Activated T-cell treated with anti-CD3 and anti-CD28 coated beads for 4 hours (primary cell): ENCODE data around the gene ZNF76.
A peak's percentile ranks its signal among the peaks of the same experiment; 100 is the strongest.
"Not testable (repeated sequence)": the region's sequence is repeated elsewhere in the genome, so short reads cannot be mapped to it uniquely, and the experiment has no call there.

Experiments
- DNase-seq: peaks from one replicate; pipeline ENCODE4 v3.0.0-alpha.2; 2020

ZNF76 gene

GRCh38 chr6:35304299-35304698 lies 44.8 kb downstream of the ZNF76 start:
- no peak for DNase-seq

GRCh38 chr6:35305117-35305516 lies 45.6 kb downstream of the ZNF76 start:
- DNase-seq, result no peak

DNA sequence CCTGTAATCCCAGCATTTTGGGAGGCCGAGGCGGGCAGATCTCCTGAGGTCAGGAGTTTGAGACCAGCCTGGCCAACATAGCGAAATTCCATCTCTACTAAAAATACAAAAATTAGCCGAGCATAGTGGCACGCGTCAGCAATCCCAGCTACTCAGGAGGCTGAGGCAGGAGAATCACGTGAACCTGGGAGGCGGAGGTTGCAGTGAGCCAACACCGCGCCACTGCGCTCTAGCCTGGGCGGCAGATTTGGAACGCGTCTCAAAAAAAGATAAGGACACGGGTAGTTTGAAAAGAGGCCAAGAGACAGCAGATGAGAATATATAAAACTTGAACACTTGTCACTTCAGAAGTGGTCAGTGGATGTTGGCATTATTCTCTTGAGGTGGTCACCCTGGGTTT lies 47.6 kb downstream of the ZNF76 start:
- DNase-seq, result not testable (repeated sequence)

DNA sequence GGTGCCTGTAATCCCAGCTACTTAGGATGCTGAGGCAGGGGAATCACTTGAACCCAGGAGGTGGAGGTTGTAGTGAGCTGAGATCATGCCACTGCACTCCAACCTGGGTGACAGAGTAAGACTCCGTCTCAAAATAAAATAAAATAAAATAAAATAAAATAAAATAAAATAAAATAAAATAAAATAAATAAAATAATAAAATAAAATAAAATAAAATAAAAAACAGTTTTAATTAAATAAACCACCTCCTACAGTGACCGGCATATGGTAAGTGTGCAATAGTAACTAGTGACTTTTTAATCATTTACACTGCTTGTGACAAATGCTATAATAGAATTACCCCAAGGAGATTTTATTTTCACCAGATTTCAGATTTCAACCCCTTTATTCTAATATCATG lies 49.0 kb downstream of the ZNF76 start:
- not testable (repeated sequence) for DNase-seq

DNA sequence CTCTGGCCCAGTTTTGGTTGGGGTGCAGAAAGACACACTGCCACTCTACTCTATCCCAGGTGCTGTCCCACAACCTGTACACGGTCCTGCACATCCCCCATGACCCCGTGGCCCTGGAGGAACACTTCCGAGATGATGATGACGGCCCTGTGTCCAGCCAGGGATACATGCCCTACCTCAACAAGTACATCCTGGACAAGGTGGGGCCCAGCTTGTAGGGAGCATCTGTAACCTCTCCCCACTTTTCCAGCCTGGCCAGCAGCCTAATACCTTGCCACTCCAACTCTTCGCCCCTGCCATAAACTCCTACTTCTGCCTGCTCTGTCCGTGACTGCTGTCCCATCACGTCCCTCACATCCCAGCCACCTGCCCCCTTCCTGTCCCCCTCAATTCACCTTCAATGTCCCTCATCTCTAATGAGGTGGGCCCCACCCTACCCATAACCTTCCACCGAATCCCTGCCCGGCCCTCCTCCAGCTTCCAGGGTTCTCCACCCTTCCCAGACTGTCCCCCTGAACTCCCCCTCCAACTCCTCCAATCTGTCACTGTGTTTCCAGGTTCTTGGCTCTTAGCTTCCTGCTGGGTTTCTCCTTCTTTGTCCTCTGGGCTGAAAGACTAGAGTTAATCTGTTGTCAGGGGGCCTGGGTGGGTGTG lies 50.2 kb downstream of the ZNF76 start:
- no peak for DNase-seq

- no peak for DNase-seq
Measured at GRCh38 chr6:35310265-35310831, 50.8 kb downstream of the ZNF76 start.

- DNase-seq, result no peak
Measured at GRCh38 chr6:35311390-35312075, 52.0 kb downstream of the ZNF76 start.

- no peak for DNase-seq
Measured at GRCh38 chr6:35312076-35312800, 52.7 kb downstream of the ZNF76 start.

DNA sequence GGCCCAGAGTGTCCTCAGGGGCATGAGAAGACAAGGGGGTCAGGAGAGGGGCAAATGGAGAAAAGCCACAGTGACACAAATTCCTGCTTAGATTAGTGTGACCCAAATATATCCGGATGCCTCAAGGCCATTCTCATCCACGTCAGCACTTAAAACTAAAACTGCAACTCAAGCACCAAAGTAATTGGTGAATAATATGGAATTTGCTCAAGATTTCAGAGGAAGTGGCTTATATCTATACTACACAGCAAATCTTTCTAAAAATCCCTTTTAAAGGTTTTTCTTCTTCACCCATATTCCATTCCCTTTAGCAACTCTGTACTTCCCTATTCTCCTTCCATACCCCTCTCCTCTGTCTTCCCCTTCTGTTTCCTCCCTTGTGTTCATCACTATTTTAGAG lies 53.3 kb downstream of the ZNF76 start:
- no peak for DNase-seq

DNA sequence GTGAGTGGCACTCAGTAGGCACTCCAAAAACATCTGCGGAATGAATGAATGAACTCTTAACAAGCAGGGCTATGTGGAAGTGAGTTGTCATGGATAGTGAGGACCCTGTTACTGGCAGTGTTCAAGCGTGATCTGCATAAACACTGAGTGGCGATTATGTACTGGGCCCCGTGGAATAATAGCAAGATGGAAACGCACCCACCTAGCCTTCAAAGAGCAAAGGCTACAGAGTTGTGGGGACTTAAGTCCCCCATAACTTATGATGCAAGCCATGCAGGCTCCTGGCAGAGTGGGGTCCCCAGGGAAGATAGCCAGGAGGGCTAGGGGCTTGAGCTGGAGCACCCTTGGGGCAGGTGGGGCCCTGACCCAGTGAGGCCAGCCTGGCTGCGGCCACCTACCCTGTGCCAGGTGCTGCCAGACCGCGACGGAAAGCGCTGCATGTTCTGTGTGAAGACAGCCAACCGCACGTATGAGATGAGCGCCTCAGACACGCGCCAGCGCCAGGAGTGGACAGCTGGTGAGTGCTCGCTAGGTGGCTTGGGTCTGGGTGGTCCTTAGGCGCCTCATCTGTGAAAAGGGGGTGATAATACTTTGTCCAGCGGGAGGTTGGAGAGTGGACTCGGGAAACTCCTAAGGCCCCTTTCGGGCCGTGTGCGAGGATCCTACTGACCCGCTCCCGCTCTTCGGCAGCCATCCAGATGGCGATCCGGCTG lies 58.1 kb downstream of the ZNF76 start:
- no peak for DNase-seq

DNA sequence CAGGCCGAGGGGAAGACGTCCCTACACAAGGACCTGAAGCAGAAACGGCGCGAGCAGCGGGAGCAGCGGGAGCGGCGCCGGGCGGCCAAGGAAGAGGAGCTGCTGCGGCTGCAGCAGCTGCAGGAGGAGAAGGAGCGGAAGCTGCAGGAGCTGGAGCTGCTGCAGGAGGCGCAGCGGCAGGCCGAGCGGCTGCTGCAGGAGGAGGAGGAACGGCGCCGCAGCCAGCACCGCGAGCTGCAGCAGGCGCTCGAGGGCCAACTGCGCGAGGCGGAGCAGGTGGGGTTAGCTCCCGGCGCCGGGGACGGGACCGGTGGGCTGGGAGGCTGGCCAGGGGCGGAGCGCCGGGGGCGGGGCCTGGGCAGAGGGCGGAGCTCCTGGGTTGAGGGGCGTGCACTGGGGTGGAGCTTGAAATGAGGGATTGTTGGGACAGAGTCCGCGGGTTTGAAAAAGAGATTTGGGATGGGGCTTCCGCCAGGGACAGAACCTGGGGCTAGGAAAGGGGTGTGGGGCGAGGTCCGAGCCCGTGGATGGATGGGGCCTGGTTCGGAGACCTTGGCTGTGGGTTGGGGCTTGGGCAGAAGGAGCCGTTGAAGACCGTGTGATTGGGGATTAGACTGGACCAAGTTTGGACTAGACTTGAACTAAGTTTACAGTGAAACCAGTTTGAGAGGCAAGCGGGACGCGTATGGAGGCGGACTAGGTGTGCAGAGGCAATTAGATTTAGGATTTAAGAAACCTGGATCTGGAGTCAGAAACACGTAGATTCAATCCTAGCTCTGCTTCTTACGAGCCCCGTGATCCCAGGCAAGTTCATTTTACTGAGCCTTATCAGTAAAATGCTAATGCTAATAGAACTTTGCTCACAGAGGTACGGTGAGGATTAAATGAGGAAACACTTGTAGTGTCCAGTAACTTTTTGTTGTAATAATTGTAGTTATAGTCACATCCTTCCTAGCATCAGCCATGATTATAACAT lies 58.9 kb downstream of the ZNF76 start:
- DNase-seq, result no peak

GRCh38 chr6:35319346-35320030 lies 60.0 kb downstream of the ZNF76 start:
- no peak for DNase-seq

GRCh38 chr6:35320031-35320410 lies 60.5 kb downstream of the ZNF76 start:
- no peak for DNase-seq

GRCh38 chr6:35321091-35321490 lies 61.6 kb downstream of the ZNF76 start:
- no peak for DNase-seq

DNA sequence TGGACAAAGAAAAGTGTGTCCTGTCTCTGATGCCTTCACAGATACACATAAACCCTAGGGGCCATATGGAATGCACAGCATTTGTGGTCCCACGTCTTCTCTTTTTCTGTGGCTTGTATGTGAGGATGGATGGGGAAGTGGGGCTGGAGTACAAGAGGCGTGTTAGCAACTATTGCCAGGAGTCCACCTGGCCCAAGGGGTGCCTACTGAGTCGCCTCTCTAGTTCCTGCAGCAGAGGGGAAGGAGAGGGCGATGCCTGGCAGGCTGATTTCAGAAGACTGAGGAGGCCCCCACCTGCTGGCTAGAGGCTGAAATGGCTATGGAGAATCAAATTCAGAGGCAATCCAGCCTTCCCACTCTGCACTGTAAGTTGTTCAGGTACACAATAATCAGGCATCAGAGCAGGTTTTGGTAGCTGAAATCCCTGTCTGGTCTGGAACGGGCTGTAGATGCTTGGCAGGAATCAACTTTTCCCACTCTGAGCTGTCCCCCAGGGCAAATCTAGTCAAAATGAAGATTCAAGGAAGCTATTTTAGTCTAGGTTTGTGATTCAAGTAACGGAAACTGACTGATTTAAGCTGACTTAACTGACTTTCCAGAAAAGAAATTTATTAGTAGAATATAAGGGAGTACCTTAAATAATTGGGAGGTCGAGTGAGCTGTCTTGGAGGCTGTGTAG lies 68.0 kb downstream of the ZNF76 start:
- DNase-seq, result peak; percentile 65

DNA sequence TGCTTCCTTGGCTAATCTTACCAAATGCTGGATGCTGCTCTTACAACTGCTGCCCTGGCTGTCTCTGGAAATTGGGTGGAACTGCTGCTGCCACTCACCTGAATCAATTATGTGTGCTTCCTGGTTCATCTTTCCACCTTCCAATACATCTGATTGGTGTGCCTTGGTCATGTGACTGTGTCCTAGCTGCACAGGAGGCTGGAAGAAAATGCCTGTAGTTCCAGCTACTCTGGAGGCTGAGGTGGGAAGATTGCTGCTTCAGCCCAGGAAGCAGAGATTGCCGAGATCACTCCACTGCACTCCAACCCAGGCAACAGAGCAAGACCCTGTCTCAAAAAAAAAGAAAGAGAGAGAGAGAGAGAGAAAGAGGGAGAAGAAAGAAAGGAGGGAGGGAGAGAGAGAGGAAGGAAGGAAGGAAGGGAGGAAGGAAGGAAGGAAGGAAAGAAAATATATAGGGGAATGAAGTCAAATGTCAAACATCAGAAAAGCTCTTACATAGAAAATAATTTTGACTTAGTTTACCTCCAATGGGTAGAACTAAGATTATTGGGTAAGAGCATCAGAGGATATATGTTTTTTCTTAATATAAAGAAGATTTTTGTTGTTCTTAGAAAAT lies 68.7 kb downstream of the ZNF76 start:
- no peak for DNase-seq

DNA sequence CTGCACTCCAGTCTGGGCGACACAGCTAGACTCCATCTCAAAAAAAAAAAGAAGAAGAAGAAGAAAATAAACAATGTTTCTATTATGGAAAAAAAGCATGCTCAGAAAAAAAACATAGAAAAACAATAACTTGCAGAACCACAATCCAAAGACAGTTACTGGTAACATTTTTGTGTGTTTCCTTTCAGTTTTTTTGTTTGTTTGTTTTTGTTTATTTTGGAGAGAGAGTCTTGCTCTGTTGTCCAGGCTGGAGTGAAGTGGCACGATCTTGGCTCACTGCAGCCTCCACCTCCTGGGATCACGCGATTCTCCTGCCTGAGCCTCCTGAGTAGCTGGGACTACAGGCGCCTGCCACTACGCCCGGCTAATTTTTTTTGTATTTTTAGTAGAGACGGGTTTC lies 69.4 kb downstream of the ZNF76 start:
- DNase-seq, result not testable (repeated sequence)

DNA sequence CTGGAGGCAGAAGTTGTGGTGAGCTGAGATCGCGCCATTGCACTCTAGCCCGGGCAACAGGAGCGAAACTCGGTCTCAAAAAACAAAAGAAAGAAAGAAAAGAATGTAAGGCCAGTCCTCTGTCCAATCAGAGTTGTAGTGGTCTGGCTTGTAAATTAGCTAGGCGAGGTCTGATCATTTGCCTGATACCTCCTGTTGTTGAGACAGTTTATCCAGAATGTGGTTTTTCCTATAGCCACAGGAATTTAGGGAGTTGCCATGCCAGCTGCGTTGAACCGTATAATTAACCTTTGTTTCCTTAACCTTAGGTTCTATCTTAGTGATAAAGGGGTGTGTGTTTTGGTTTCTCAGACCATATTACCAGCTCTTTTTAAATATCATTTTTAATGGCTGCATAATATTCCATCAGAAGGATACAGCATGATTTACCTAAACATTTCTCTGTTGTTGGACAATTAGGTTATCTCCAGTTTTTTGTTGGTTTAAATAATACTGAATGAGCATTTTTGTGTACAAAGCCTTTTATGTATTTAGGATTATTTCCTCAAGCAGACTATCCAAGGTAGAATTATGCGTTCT lies 71.1 kb downstream of the ZNF76 start:
- no peak for DNase-seq

DNA sequence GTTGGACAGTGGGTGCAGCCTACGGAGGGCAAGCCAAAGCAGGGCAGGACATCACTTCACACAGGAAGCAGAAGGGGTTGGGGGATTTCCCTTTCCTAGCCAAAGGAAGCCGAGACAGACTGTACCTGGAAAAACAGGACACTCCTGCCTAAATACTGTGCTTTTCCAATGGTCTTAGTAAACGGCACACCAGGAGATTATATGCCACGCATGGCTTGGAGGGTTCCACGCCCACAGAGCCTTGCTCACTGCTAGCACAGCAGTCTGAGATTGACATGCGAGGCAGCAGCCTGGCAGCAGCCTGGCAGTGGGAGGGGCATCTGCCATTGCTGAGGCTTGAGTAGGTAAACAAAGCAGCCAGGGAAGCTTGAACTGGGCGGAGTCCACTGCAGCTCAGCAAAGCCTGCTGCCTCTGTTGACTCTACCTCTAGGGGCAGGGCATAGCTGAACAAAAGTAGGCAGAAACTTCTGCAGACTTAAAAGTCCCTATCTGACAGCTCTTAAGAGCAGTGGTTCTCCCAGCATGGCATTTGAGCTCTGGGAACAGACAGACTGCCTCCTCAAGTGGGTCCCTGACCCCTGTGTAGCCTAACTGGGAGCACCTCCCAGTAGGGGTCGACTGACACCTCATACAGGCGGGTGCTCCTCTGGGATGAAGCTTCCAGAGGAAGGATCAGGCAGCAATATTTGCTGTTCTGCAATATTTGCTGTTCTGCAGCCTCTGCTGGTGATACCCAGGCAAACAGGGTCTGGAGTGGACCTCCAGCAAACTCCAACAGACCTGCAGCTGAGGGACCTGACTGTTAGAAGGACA lies 72.7 kb downstream of the ZNF76 start:
- peak; percentile 24 for DNase-seq
